SKM-1 treated with dmso at 0.1 percent for 144 hours (cell line): Measurements from ENCODE around the gene SLC2A10.
"Not testable (repeated sequence)": the region's sequence is repeated elsewhere in the genome, so short reads cannot be mapped to it uniquely, and the experiment has no call there.

Experiments used
- DNase-seq: peaks from one replicate; lab custom pipeline; 2025; ENCODE audit not compliant: unreplicated experiment; lab: John Stamatoyannopoulos, UW

SLC2A10 gene

DNA sequence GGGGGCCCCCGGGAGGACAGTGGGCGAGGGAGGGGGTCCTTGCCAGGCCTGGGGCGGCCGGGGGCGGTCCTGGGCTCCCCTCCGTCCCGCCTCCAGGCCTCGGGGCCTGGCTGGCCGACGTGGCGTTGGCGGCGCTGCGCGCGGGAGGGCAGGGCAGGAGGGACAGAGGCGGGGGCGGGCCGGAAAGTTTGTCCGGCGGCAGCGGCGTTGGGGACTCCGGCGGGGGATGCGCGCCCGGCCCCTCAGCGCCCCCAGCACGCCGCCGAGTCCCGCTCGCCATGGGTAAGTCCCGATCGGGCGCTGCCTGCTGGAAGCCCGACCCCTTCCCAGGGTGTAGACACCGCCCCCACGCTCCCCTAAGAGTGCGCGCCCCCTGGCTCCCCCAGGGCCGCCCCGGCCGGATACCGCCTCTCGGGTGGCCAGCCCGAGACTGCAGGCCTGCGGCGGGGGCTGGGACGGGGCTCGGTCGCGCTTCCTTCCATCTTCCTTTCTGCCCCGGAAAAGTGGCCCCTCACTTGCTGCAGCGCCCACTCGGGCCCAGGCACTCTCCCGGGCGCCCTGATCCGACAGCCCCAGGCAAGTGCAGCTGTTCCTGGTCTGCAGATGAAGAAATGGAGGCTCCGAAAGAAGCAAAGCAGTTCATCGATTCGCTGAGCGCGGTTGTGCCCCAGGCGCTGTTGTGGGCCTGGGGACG lies at the start of gene SLC2A10:
Gene SLC2A10, plus strand, starts transcription at position 191 of the 694 bp plus-strand sequence. Its CDS starts 88 bp downstream, at position 279.
- DNase-seq = no peak

GRCh38 chr20:46660487-46660886 lies 49.0 kb upstream of the SLC2A10 start:
- no peak for DNase-seq

DNA sequence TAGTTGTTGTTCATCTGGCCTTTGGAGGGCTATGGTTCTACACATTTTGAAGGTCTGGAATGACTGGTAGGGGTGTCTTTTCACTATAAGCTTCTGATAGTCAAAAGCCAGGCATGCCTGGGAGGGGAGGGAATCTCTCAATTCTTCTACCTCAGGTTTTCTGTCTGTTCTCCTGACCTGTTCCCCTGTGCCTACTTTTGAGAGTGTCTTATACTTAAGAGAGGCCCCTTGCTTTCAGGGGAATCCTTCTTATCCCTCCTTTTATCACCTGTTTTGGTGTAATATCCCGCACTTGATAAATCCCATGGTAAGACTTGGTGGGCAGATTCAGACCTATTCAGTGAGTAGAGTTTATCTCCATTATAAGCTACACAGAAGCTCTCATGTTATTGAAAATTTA lies 47.8 kb upstream of the SLC2A10 start:
- no peak for DNase-seq

DNA sequence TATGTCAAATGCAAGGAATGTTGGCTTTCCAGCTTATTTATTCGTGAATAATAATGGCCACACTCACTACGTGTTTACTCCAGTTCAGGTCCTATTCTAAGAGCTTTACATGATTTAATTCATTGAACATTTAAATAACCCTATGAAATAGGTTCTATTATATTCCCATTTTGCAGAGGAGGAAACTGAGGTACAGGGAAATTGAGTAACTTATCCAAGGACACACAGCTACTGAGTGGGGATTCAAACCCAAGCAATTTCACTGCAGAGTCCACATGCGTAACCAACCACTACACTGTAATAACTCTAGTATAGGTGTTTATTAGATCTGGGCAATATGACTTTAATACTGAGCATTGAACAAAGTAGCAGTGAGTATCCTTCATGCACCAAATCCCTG lies 45.9 kb upstream of the SLC2A10 start:
- DNase-seq = no peak

DNA sequence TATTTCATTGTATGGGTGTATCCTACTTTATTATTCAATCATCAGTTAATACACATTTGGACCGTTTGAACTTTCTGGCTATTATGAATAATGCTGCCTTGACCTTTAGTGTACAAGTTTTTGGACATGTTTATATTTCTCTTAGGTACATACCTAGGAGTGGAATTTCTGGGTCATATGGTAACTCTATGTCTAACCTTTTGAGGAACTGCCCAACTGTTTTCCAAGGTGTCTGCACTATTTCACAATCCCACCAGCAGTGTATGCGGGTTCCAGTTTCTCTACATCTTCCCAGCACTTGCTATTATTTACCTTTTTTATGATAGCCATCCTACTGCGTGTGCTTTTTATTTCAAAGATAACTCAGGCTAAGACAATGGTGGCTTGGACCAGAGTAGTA lies 43.8 kb upstream of the SLC2A10 start:
- DNase-seq = no peak

- DNase-seq = no peak
Measured at GRCh38 chr20:46666306-46666705, 43.1 kb upstream of the SLC2A10 start.

DNA sequence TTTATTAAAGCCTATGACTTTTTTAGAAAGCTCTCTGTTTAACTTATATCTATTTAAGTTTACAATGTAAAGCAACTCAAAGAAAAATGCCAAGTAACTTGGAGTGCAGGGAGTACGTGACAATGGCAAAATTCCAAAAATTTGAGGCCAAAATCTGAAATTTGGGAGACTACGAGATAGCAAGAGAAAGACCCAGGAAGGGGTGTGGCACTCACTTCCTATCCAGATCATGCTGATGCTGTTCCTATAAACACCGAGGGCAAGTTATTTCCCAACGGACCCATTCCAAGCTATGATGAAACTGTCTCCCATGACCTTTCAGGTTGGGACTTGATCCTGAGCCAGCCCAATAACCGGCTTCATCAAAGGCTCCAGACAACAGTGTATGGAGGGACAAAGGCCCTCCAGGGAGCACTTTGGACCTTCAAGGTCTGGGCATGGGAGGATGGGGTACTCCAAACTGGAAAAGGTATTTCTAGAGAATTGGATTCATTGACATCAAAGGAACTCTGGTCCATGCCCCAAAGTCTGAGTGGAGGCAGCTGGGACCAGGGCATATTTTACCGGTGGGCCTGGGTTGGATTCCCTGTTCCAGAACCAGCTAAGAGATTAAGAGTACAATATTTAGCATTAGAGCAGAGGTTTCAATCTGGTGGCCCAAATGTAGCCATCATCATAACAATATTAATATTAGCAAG lies 42.5 kb upstream of the SLC2A10 start:
- DNase-seq = no peak

GRCh38 chr20:46670228-46670584 lies 39.2 kb upstream of the SLC2A10 start:
- no peak for DNase-seq

GRCh38 chr20:46670585-46671584 lies 38.6 kb upstream of the SLC2A10 start:
- no peak for DNase-seq

DNA sequence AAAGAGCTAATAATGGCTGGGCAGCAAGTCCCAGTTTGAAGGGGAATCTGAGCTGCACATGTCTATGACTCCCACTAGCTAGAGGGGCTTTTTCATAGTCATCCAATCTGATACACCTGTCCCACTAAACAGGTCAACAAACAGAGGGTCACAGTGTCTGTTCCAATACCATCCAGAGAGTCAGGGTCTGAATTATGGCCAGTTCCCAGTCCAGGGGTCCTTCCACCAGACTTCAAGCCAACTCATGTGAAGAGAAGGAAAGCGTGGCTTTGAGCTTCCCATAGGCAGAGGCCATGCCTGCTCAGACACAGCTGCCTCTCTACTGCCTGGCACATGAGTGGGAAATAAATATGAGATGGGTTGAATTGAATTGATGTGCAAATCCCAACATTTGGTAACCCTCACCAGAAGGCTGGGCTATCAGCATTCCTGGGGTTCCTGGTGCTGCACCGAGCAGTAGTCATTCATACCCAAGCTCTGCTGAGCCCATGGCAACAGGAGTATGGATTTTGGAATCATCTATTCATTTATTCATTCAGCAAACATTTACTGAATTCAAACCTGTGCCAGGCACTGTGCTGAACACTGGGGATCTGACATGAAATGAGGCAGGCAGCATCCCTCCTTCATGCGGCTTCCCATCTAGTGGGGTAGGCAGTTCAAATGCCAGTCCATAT lies 37.4 kb upstream of the SLC2A10 start:
- DNase-seq = no peak

DNA sequence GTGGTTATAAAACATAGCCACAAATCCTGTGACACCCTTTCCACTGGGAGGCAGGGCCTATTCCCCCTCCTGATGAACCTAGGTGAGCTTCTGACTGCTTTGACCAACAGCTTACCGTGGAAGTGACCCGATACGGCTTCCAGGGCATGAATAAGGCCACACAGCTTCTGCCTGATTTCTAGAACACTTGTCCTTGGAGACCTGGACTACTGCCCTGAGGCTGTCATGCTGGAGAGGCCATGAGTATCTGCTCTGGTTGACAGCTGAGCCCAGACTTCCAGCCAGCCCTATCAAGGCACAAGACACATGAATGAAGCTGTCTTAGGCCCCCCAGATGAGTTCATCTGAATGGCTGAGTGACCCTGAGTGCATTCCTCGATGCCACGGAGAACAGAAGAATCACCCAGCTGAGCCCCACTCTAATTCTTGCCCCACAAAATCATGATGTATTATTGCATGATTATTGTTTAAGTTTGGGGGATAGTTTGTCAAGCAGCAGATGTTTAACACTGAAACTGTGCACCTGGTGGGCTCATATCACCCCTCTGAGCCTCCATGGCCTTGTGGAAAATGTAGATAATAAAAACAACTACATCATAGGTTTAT lies 36.8 kb upstream of the SLC2A10 start:
- no peak for DNase-seq

DNA sequence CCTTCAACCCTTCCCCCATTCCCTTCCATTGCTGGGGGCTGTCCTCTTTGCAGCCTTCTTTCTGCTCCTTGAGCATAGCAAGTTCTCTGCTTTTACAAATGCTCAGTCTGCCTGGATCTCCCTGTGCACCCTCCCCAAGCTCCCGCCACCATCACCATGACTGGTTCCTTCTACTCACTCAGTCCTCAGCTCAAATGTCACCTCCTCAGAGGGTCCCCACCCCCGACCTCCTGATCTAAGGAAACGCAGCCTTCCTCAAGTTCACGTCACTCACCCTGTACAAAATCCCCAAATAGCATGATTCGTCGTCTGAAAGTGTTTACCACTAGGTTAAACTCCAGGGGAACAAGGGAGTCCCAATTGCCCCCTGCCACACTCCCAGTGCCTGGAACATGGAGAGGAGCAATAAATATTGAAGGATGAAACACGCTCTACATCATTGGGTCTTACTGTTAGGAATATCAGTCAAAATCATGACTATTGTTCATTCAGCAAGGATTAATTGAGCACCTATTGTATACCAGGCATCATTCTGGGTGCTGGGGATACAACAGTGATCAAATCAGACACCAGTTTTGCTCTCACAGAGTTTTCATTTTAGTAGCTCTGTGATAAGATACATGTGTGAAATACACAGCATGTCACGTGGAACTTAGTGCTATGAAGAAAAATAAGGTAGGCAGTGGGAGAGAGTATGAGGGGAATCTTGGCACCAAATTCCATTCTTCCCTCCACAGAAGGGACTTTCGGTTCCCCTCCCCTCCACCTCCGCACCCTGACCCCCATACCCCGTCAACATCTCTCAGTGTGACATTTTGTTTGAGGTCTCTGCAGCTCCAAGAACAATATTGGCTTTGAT lies 35.8 kb upstream of the SLC2A10 start:
- DNase-seq = no peak

DNA sequence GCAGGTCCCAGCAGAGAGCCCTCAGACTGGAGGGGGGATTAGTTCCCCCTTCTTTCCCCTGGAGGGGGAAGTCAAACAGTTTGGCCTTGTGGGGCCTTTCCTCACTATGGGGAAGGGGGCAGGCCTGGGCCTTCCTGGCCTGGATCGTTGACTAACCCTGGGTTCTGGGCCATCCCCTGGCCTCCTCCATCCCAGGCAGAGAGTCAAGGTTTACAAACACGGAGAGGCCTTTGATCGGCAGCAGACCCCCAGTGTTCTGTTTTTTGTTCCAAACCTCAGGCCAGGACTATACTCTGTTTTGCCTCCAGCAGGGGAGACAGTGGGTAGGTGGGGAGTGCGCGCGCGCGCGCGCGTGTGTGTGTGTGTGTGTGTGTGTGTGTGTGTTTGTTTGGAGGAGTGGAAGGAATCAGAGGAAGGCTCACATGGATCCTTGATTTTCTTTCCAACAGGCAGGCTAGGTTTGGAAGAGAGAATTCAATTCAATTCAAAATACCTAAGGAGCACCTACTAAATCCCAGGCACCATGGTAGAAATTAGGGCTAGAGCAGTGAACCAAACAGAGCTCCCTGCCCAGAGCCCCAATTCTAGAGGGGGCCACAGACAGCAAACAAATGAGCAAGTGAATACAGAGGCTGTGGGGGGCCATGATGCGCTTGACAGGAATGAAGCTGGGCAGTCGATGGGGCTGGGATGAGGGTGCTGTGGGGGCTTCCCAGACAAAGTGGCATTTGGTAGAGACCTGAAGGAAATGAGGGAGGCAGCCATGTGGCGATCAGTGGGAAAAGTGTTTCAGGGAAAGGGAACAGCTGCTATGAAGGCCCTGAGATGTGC lies 35.0 kb upstream of the SLC2A10 start:
- no peak for DNase-seq

DNA sequence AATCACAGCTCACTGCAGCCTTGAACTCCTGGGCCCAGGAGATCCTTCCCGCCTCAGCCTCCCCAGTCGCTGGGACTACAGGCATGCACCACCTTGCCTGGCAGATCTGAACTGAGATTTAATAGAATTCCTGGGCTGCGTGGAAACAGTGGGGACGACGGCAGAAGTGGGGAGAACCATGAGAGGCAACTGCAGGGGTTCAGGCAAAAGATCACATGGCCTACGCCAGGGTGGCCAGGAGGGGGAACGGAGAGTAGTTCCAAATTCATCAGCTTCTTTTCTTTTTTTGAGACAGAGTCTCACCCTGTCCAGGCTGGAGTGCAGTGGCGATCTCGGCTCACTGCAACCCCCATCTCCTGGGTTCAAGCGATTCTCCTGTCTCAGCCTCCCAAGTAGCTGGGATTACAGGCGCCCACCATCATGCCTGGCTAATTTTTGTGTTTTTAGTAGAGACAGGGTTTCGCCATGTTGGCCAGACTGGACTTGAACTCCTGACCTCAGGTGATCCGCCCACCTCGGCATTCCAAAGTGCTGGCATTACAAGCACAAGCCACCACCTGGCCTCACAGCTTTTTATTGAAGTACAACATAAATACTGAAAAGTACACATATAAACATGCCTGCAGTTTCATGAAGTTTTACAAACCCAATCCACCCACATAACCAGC lies 32.7 kb upstream of the SLC2A10 start:
- DNase-seq = not testable (repeated sequence)

DNA sequence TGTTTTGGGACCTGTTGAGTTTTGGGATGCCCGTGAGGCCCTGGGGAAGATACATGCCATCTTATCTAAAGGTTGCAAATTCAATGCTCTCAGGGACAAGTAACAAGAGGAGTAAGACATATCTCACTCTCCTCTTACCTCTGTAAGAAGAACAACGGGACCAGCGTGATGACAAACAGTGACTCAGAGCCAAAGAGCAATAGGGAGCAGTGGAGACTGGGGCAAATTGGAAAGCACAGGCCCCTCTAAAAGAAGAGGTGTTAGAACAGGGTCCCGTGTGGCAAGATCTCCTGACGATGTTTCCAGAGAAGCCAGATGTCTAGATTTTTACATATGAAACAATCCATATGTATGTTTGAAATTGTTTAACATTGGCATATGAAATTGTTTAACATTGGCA lies 31.8 kb upstream of the SLC2A10 start:
- no peak for DNase-seq

GRCh38 chr20:46678516-46678915 lies 30.9 kb upstream of the SLC2A10 start:
- no peak for DNase-seq

DNA sequence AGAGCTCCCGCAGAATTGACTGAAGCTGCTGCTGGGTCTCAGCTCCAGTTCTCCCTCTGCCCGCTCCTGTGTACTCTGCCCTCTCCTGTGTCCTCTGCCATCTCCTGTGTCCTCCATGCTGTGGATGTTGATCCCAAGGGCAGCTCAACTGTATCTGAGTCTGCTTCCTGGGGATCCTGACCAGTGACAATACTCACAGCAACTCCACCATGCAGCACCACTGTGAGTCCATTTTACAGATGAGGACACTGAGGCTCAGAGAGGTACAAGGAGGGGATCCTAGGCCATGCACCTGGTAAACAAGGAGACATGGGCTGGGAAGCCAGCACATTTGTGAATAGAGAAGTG lies 28.8 kb upstream of the SLC2A10 start:
- DNase-seq = no peak
